HG02885 (cell line): Measurements from ENCODE around the gene PAN3.
"Not testable (repeated sequence)": the region's sequence is repeated elsewhere in the genome, so short reads cannot be mapped to it uniquely, and the experiment has no call there.

ENCODE experiments used
- ATAC-seq: cut with Tn5 transposase; IDR thresholded peaks from one replicate; pipeline ENCODE4 v1.9.1; 2021; ENCODE audit warnings: mild to moderate bottlenecking; ENCODE audit not compliant: unreplicated experiment, poor library complexity

PAN3 gene

GRCh38 chr13:28138012-28138755, at the start of gene PAN3:
Gene PAN3 (plus strand): TSS chr13:28138545. CDS start chr13:28138658, 113 bp downstream.
- ATAC-seq: peak; percentile 63

DNA sequence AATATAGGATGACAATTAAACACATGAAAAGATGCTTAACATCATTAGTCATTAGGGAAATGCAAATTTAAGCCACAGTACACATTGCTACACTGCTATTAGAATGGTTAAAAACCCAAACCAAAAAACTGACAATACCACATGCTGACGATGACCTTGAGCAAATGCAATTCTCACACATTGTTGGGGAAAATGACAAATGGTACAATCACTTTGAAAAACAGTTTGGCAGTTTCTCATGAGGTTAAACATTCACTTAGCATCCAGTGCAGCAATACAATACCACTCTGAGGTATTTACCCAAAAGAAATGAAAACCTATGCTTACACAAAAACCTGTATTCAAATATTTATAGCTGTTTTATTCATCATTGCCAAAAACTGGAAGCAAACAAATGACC, 49.3 kb upstream of the PAN3 start:
- ATAC-seq: no peak

DNA sequence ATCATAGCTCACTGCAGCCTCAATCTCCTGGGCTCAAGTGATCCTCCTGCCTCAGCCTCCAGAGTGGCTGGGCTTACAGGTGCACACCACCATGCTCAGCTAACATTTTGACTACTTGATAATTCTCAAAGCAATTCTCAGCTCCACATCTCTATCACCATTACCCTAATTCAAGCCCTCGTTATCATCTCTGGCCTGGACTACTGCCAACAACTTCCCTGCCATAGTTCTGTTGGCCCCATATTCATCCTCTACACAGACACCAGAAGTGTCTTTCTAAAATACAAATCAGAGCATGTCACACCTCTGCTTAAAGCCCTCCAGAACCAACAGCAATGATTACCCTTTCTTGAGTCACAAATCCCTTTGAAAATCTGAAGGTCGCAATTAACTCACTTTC, 45.9 kb upstream of the PAN3 start:
- ATAC-seq: no peak

DNA sequence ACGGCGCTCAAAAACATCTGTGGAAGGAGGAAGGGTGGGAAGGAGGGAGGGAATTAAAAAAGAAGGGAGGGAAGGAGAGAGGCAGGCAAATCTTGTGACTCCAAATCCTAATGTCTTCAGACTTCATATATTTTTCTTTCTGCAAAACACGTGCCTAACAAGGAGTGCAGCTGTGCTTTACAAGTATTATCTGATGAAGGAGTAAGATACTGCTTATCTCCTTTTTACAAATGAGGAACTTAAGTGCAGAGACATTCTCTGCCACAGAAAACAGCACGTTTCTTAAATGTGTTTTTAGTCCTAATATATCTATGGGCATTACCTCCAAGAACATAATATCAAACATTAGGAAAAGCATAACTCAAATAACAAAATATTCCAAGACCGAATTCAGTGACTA, 44.5 kb upstream of the PAN3 start:
- ATAC-seq: no peak

DNA sequence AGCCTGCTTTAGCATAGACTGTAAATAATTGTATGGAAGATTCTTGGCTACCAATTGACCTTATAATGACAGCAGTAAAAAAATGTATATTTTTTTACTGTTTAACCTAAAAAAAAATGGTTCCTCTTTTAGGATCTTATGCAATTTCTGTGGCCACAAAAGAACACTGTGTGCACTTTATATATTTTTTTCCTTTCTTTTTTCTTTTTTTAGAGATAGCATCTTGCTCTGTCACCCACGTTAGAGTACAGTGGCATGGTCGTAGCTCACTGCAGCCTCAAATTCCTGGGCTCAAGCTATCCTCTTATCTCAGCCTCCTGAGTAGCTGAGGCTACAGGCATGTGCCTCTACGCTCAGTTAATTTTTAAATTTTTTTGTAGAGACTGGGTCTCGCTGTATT, 44.0 kb upstream of the PAN3 start:
- no peak for ATAC-seq

GRCh38 chr13:28097503-28097902, 40.8 kb upstream of the PAN3 start:
- no peak for ATAC-seq

- no peak for ATAC-seq
Observed at GRCh38 chr13:28099396-28100149, 38.8 kb upstream of the PAN3 start.

DNA sequence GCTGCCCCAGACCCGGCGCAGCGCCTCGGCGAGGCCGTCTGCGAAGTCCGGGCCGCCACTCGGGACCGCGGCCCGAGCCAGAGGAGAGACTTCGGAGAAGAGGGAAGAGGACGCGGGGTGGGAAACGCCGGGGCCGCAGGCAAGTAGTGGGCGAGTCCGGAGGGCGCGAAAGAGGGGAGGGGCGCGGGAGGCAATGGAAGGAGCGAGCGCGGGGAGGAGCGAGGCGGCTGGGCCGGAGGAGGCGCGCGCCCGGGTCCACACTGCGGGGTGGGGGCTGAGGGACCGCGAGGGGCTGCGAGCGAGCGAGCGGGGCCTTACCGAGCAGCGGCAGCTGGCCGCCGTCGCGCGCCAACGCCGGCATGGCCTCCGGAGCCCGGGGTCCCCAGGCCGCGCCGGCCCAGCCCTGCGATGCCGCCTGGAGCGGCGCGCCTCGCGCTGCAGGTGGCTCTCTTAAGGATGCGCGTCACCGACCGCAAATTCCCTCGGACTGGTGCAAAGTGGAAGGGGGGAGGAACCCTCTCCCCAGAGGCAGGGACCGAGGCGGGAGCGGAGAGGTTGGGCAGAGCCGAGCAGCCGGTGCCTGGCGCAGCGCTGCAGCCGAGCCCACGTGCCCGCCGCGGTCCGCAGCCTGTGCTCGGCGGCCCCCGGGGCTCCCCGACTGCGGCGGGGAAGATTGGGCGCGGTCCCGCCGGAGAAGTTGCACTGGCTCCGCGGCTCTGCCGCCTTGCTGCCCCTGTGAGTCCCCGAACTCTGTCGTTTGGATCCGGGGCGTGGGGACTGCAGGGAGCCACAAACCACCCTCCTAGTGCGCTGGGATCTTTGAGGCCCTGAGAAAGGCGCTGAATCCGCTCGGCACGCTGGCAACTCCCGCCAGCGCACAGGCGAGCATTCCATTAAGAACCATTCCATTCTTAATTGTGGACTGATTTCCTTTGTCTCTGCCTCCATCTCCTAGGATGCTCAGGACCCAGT, 37.9 kb upstream of the PAN3 start, which contains the start of gene FLT3:
Gene FLT3, minus strand, starts transcription at position 427 of the 972 bp plus-strand sequence. Its CDS starts 66 bp downstream, at position 361.
- ATAC-seq: peak; percentile 74

DNA sequence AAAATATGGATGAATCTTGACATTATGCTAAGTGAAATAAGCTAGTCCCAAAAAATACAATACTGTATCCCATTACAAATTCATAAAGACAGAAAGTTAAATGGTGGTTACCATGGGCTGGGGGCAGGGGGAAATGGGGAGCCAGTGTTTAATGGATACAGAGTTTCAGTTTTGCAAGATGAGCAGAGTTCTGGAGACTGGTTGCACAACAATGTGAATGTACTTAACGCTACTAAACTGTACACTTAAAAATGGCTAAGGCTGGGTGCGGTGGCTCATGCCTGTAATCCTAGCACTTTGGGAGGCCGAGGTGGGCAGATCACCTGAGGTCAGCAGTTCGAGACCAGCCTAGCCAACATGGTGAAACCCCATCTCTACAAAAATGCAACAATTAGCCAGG, 36.5 kb upstream of the PAN3 start:
- not testable (repeated sequence) for ATAC-seq

DNA sequence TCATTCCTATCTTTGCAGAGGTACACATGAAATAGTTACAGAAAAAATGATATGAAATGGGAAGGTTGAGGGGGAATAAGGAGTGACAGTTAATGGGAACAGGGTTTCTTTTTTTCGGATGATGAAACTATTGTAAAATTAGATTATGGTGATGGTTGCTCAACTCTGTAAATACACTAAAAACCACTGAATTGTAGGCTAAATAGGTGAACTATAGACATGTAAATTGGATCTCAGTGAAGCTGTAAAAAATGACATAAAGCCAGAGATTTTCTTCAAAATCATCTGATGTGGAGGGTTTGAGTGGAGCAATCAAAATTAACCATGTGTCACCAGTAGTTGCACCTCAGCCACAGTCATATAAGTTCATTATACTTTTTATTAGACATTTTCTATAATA, 31.4 kb upstream of the PAN3 start:
- no peak for ATAC-seq

GRCh38 chr13:28110414-28110813, 27.9 kb upstream of the PAN3 start:
- no peak for ATAC-seq

DNA sequence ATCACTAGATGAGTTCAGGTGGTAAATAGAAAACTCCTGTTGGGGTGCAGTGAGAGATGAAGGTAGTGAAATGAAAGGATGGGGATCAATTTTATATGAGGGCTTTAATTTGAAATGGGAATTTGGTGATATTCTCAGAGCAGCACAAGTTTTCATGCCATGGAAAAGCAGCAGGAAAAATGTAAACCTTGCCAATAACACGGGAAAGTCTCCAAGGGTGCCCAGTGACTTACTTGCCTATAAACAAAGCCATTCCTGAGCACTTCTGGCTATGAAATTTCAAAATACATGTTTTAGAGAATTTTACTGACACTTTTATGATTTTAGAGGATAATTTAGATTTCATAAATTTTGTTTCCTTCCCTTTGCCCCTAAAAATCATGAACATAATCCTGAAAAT, 21.6 kb upstream of the PAN3 start:
- ATAC-seq: no peak

DNA sequence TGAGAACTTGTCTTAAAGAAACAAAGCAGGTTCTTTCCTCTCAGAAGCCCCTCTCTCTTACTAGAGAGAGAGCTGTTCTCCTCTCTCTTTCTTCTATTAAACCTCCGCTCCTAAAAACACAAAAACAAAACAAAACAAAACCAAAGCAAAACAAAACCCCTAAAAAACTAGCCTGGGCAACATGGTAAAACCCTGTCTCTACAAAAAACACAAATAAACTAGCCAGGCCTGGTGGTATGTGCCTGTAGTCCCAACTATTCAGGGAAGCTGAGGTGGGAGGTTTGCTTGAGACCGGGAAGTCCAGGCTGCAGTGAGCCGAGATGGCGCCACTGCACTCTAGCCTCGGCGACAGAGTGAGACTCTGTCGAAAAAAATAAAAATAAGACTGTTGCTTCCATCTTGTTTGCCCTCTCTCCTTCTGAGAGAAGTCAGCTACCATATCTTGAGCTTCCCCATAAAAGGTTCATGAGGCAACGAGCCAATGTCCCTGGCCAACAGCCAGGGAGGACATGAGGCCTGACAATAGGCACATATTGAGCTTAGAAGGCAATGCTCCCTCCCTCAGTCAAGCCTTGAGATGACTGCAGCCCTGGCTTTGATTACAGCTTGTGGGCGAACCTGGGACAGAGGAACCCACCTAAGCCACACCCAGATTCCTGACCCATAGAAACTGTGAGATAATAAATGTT, 20.5 kb upstream of the PAN3 start:
- ATAC-seq: no peak

DNA sequence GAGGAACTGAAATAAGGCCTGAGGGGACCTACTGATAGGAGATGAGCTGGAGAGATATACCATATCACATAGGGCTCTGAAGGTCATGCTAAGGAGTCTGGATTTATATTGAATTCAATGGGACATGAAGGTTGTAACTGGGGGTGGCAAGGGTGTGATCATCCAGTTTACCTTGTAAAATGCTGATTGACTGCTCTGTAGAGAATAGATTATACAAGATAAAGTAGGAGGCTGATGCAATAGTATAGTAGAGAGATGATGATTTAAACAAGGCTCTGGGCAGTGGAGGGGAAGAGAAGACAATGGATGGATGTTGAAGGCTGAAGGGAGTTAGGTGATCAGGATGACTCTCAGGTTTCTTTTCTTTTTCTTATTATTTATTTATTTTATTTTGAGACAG, 18.0 kb upstream of the PAN3 start:
- ATAC-seq: no peak

DNA sequence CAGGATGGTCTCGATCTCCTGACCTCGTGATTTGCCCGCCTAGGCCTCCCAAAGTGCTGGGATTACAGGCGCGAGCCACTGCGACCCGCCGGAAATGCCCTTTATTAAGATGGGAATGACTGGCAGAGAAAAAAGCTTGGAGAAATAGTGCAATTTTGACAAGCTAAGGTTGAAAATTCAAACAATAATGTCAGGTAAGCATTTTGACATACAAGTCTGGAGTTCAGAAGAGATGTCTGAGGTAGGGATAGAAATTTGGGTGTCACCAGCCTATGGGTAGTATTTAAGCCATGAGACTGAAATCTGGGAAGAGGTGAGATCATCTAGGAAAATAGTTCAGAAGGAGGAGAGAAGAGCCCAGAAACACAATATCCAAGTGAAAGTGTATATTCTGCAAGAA, 17.1 kb upstream of the PAN3 start:
- ATAC-seq: no peak

DNA sequence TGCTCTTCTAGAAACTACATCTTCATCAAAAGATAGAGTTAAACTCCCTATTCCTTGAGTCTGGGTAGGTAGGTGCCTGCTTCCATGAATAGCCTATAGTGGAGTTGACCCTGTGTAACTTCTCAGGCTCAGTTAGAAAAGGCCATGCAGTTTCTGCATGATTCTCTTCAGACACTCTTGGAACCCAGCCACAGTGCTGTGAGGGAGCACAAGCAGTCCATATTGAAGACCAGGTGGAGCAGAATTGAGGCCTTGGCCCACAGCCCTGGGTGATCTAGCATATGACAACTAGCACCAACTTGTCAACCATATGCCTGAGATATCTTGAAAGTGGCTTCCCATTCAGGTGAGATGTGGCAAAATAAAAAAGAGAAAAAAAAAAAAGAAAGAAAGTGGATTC, 10.3 kb upstream of the PAN3 start:
- ATAC-seq: no peak

DNA sequence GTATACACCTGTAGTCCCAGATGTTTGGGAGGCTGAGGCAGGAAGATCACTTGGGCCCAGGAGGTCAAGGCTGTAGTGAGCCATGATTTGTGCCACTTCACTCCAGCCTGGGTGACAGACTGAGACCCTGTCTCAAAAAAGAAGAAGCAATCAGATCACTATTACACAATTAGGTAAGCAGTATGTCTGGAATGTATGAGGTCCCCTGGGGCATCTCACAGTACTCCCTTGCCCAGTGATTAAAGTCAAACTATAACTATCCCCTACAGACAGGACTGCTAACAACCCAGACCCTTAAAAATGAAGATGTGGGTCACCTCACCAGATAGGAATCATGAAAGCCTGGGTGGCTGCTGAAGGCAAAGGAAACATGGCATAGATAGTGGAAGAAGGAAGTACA, 9.4 kb upstream of the PAN3 start:
- no peak for ATAC-seq

DNA sequence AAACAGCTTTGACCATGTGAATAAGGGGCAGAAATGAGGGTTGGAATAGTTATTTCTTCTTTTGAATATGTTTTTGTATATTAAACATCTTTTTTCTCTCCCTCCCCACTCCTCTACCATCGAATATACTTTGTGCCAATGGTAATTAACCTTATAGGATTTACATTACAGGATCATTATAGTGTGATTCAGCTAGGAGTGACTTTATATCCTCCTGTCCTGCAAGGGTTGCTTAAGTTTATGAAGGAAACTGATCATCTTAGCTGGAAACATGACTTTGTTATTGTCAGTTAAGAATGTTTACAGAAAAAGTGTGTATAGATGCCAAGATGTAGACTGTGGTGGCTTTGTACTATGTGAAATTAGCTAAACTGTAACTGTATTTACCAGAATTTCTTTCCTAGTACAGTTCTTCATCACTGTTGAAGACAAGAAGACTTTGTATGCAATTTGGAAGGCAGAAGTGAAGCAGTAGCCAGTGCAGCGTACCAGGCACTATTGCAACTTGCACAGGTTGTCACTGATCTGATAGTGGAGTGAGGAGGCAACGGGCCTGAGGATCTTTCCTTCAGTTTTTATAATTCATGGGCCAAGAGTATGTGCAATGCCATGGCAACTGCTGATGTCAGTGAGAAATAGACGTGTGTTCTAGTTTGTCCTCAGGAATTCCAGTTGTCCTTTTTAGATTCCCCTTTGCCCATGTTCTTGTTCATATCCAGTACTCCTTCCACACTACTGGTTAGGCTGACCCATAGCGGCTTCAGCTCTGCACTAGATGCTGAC, 8.2 kb upstream of the PAN3 start:
- ATAC-seq: no peak

GRCh38 chr13:28131646-28132045, 6.7 kb upstream of the PAN3 start:
- ATAC-seq: no peak
